Epithelial cell of proximal tubule (primary cell): ENCODE results near the gene FER. TPM values are rescaled to one million over a fixed set of nuclear protein-coding genes. Genes with fewer than 3 reads are reported as not detected.
"Not testable (repeated sequence)": the region's sequence is repeated elsewhere in the genome, so short reads cannot be mapped to it uniquely, and the experiment has no call there.

ENCODE experiments used
- DNase-seq: peaks from one replicate; pipeline ENCODE4 v3.0.0-alpha.2; 2011; ENCODE audit warnings: low read depth
- H3K4me3 ChIP-seq: 2 replicates; pipeline ENCODE4 v1.5.1; 2011; ENCODE audit warnings: low read depth, mild to moderate bottlenecking, low read length
- CTCF ChIP-seq: conservative IDR thresholded peaks from 2 replicates; pipeline ENCODE4 v1.5.1; 2012; ENCODE audit warnings: low read depth, mild to moderate bottlenecking, low read length
- total RNA-seq: library from RNA; depleted of rRNA; stranded (reverse); fragments of >200 nt; gene quantifications from 2 replicates; pipeline ENCODE4 v1.2.3, GENCODE V29; 2015

FER gene
- total RNA-seq, 1 donor from 2014 or later: 10.1 TPM

GRCh38 chr5:108773330-108773729, 25.6 kb downstream of the FER start:
- no peak for TF ChIP-seq CTCF
- no peak overlapping the region for H3K4me3 ChIP-seq
- no peak for DNase-seq

- DNase-seq, H3K4me3 ChIP-seq: not testable (repeated sequence)
Measured at GRCh38 chr5:108774079-108774478, 26.4 kb downstream of the FER start.

- not testable (repeated sequence) for H3K4me3 ChIP-seq, DNase-seq
Measured at GRCh38 chr5:108777582-108777981, 29.9 kb downstream of the FER start.

- not testable (repeated sequence) for H3K4me3 ChIP-seq
Measured at GRCh38 chr5:108784577-108784976, 36.9 kb downstream of the FER start.

GRCh38 chr5:108786806-108787483, 39.2 kb downstream of the FER start:
- H3K4me3 ChIP-seq: no peak overlapping the region
- TF ChIP-seq CTCF: no peak
- DNase-seq: no peak

More at GRCh38 chr5:108784577-108784976, 36.9 kb downstream of the FER start:
- not testable (repeated sequence) for DNase-seq

GRCh38 chr5:108788142-108788541, 40.4 kb downstream of the FER start:
- no peak for DNase-seq
- no peak for TF ChIP-seq CTCF

GRCh38 chr5:108793207-108793606, 45.5 kb downstream of the FER start:
- H3K4me3 ChIP-seq: no peak overlapping the region

More at GRCh38 chr5:108788142-108788541, 40.4 kb downstream of the FER start:
- no peak overlapping the region for H3K4me3 ChIP-seq

GRCh38 chr5:108794349-108794748, 46.7 kb downstream of the FER start:
- DNase-seq, H3K4me3 ChIP-seq: not testable (repeated sequence)

More at GRCh38 chr5:108793207-108793606, 45.5 kb downstream of the FER start:
- no peak for DNase-seq
- no peak for TF ChIP-seq CTCF

GRCh38 chr5:108797396-108797795, 49.7 kb downstream of the FER start:
- TF ChIP-seq CTCF: no peak

More at GRCh38 chr5:108797396-108797795, 49.7 kb downstream of the FER start:
- no peak for DNase-seq
- H3K4me3 ChIP-seq: no peak overlapping the region
